ENCODE data around the gene TMEM164. TPM values are rescaled to one million over a fixed set of nuclear protein-coding genes. Genes with fewer than 3 reads are reported as not detected.

The TMEM164 gene
- polyA plus RNA-seq, 1 donor (not counting 4 experiments of a cell fraction or from before 2014, with no cell fraction given), result 15.3 TPM

DNA sequence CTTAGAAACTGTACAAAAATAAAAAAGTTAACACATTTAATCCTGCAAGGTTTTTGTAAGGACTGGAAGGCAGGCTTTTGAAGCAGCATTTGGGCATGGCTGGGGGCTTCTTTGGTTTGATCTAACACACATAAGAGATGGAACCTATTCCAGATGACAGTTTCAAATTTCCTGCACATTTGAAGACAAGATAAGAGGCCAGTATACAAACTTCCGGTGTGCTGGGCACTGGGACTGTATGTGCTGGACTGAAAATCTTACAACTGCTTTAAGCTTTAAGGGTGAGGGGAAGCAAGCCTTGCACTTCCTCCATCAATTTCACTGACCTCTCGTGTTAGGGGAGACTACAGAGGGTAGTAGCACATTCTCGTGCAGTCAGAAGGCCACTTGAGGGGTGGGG, 192.1 kb downstream of the TMEM164 start:
- FAIRE-seq (no peak), DNase-seq (ENCODE audit: low read depth, low spot score) (no peak)
- no peak overlapping the region for H3K9ac ChIP-seq (ENCODE audit: control insufficient read depth, extremely low read depth, insufficient read depth, low read length)
- TF ChIP-seq EZH2 (IDR thresholded peaks at IDR 0.05; ENCODE audit: low read length), result no peak
- TF ChIP-seq, protein P1, sequence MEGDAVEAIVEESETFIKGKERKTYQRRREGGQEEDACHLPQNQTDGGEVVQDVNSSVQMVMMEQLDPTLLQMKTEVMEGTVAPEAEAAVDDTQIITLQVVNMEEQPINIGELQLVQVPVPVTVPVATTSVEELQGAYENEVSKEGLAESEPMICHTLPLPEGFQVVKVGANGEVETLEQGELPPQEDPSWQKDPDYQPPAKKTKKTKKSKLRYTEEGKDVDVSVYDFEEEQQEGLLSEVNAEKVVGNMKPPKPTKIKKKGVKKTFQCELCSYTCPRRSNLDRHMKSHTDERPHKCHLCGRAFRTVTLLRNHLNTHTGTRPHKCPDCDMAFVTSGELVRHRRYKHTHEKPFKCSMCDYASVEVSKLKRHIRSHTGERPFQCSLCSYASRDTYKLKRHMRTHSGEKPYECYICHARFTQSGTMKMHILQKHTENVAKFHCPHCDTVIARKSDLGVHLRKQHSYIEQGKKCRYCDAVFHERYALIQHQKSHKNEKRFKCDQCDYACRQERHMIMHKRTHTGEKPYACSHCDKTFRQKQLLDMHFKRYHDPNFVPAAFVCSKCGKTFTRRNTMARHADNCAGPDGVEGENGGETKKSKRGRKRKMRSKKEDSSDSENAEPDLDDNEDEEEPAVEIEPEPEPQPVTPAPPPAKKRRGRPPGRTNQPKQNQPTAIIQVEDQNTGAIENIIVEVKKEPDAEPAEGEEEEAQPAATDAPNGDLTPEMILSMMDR (optimal IDR thresholded peaks at IDR 0.05 in 1 of 3, IDR thresholded peaks at IDR 0.05 in 1 of 3, conservative IDR thresholded peaks at IDR 0.05 in 1 of 3; ENCODE audit: extremely low read depth in 1 of 3, insufficient read depth in 2 of 3, low read length in 3 of 3), result no peak
- no peaks in the 10 kb centered on the region for H3K79me2 ChIP-seq (ENCODE audit: control insufficient read depth, insufficient read depth, low read length)
- H3K27ac ChIP-seq (ENCODE audit: control insufficient read depth, insufficient read depth, low read length), result no peak overlapping the region
- dilution Hi-C loops (cut with MboI; ENCODE audit: extremely low pct_ligation_motif_present, low sequenced_read_pairs), result no loop called here
- no peak overlapping the region for H2AFZ ChIP-seq (ENCODE audit: control insufficient read depth, low read length)
- H3K9me3 ChIP-seq (ENCODE audit: control insufficient read depth, low read depth, low read length), result no peaks in the 10 kb centered on the region
- H4K20me1 ChIP-seq (ENCODE audit: control insufficient read depth, extremely low read depth, insufficient read depth, low read length), result no peaks in the 10 kb centered on the region
- H3K4me3 ChIP-seq (ENCODE audit: control insufficient read depth in 2 of 3, extremely low read depth in 1 of 3, insufficient read depth in 2 of 3, low read depth in 1 of 3, low read length in 3 of 3), result no peak overlapping the region
- H3K9me1 ChIP-seq (ENCODE audit: control insufficient read depth, extremely low read depth, insufficient read depth, low read length), result no peaks in the 10 kb centered on the region
- H3K4me2 ChIP-seq (ENCODE audit: control insufficient read depth, extremely low read depth, insufficient read depth, low read depth, low read length), result no peak overlapping the region
- no peaks in the 10 kb centered on the region for H3K27me3 ChIP-seq (ENCODE audit: control insufficient read depth, extremely low read depth, insufficient read depth, low read length)
- peaks cover 2 to 3% of the 10 kb centered on the region in 2 experiments for H3K36me3 ChIP-seq (ENCODE audit: control insufficient read depth in 2 of 2, extremely low read depth in 1 of 2, insufficient read depth in 2 of 2, low read length in 2 of 2)
- H3K4me1 ChIP-seq (ENCODE audit: control insufficient read depth, extremely low read depth, insufficient read depth, low read length), result no peaks in the 10 kb centered on the region

DNA sequence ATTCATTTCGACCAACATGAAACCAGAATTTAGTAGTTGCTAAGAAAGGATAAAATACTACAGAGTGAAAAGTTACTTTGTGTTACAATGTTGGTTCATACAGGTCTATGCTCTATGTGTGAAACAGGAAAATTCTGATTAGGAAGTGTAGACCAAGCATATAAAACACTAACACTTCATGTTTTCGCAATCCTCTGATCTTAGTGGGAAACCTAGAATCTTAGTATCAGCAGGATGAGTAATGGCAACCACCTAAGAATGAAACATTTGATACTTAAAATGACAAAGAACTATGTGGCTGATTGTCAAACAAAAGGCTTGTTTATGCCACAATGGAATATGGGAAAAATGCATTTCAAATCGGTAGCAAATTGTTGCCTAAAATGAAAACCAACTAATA, 198.9 kb downstream of the TMEM164 start:
- H3K27ac ChIP-seq (ENCODE audit: control insufficient read depth, insufficient read depth, low read length), result no peak overlapping the region
- no peak overlapping the region for H3K4me3 ChIP-seq (ENCODE audit: control insufficient read depth in 2 of 3, extremely low read depth in 1 of 3, insufficient read depth in 2 of 3, low read depth in 1 of 3, low read length in 3 of 3)
- TF ChIP-seq EZH2 (IDR thresholded peaks at IDR 0.05; ENCODE audit: low read length), result no peak
- TF ChIP-seq, protein P1 (optimal IDR thresholded peaks at IDR 0.05 in 1 of 3, IDR thresholded peaks at IDR 0.05 in 1 of 3, conservative IDR thresholded peaks at IDR 0.05 in 1 of 3; ENCODE audit: extremely low read depth in 1 of 3, insufficient read depth in 2 of 3, low read length in 3 of 3), result no peak
- no peak overlapping the region for H3K4me2 ChIP-seq (ENCODE audit: control insufficient read depth, extremely low read depth, insufficient read depth, low read depth, low read length)
- no peaks in the 10 kb centered on the region for H3K79me2 ChIP-seq (ENCODE audit: control insufficient read depth, insufficient read depth, low read length)
- dilution Hi-C loops (cut with MboI; ENCODE audit: extremely low pct_ligation_motif_present, low sequenced_read_pairs), result no loop called here
- no peak for DNase-seq (ENCODE audit: low read depth, low spot score)
- no peaks in the 10 kb centered on the region for H3K4me1 ChIP-seq (ENCODE audit: control insufficient read depth, extremely low read depth, insufficient read depth, low read length)
- H2AFZ ChIP-seq (ENCODE audit: control insufficient read depth, low read length), result no peak overlapping the region
- FAIRE-seq, result no peak
- H3K9ac ChIP-seq (ENCODE audit: control insufficient read depth, extremely low read depth, insufficient read depth, low read length), result no peak overlapping the region
- H3K27me3 ChIP-seq (ENCODE audit: control insufficient read depth, extremely low read depth, insufficient read depth, low read length), result no peaks in the 10 kb centered on the region
- H3K9me3 ChIP-seq (ENCODE audit: control insufficient read depth, low read depth, low read length), result no peaks in the 10 kb centered on the region
- H4K20me1 ChIP-seq (ENCODE audit: control insufficient read depth, extremely low read depth, insufficient read depth, low read length), result no peaks in the 10 kb centered on the region
- H3K36me3 ChIP-seq (ENCODE audit: control insufficient read depth in 2 of 2, extremely low read depth in 1 of 2, insufficient read depth in 2 of 2, low read length in 2 of 2), result peaks cover 4% of the 10 kb centered on the region in 2 experiments
- no peaks in the 10 kb centered on the region for H3K9me1 ChIP-seq (ENCODE audit: control insufficient read depth, extremely low read depth, insufficient read depth, low read length)
